ENCODE data around the gene SH3YL1. TPM values are rescaled to one million over a fixed set of nuclear protein-coding genes. Genes with fewer than 3 reads are reported as not detected.
A peak's percentile ranks its signal among the peaks of the same experiment; 100 is the strongest.

The SH3YL1 gene
- total and polyA plus RNA-seq, 2 of the 4 experiments (the other 2 are of a cell fraction): 18.1 to 21.2 TPM

DNA sequence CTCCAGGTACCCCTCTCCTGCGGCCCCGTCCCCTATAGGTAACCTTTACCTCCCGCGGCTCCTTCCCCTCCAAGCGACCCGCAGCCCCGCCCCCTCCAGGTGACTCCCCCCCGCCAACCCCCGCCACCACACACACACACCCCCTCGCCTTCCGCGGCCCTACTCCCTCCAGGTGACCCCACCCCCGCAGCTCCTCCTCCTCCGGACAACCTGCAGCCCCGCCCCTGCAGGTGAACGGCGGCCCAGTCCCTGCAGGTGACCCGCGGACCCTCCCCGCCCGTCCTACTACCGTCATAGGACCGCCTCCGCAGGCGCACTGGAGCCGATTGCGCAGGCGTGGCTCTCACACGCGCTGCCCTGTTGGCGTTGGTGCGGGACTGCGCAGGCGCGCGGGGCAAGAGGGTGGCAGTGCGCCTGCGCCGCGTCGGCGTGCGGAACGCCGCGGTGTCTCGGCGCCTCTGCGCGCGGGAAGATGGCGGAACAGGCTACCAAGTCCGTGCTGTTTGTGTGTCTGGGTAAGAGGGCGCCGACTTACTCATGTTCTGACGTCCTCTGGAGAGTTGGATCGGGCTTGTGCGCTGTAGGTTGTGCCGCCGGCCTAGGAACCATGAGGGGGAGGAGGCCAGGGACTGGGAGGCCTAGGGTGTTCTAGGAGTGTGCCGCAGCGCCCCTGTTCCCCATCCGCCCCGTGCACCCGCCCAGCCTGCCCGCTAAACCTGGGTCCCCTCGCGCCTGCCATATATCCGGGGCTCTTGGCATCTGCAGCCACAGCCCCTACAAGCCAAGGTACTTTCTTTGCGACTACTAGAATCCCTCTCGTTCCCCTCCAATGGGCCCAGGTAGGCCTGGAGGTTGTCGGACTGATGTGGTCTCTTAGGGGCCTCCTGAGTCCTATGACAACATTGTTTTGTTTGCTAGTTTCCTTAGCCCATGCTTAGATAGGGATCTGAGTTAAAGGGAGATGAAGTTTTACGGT lies 949 bp upstream of the SH3YL1 start, which contains the start of gene ACP1:
Gene ACP1, plus strand, starts transcription at position 455 of the 976 bp plus-strand sequence. Its CDS starts 18 bp downstream, at position 473.
- dilution Hi-C loops (cut with HindIII; ENCODE audit: low sequenced_read_pairs, unreplicated experiment): no loop called here
- TF ChIP-seq, protein P1, sequence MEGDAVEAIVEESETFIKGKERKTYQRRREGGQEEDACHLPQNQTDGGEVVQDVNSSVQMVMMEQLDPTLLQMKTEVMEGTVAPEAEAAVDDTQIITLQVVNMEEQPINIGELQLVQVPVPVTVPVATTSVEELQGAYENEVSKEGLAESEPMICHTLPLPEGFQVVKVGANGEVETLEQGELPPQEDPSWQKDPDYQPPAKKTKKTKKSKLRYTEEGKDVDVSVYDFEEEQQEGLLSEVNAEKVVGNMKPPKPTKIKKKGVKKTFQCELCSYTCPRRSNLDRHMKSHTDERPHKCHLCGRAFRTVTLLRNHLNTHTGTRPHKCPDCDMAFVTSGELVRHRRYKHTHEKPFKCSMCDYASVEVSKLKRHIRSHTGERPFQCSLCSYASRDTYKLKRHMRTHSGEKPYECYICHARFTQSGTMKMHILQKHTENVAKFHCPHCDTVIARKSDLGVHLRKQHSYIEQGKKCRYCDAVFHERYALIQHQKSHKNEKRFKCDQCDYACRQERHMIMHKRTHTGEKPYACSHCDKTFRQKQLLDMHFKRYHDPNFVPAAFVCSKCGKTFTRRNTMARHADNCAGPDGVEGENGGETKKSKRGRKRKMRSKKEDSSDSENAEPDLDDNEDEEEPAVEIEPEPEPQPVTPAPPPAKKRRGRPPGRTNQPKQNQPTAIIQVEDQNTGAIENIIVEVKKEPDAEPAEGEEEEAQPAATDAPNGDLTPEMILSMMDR (conservative IDR thresholded peaks at IDR 0.05; ENCODE audit: low read depth, low read length): 0 out of 2 replicates have a peak, but pooled peaks have one; percentile 2
- TF ChIP-seq SMC3 (IDR thresholded peaks at IDR 0.05; ENCODE audit: low read depth, low read length): no peak
- TF ChIP-seq MAFK (IDR thresholded peaks at IDR 0.05; ENCODE audit: low read depth, low read length): no peak
- TF ChIP-seq, protein P2, sequence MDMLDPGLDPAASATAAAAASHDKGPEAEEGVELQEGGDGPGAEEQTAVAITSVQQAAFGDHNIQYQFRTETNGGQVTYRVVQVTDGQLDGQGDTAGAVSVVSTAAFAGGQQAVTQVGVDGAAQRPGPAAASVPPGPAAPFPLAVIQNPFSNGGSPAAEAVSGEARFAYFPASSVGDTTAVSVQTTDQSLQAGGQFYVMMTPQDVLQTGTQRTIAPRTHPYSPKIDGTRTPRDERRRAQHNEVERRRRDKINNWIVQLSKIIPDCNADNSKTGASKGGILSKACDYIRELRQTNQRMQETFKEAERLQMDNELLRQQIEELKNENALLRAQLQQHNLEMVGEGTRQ (IDR thresholded peaks at IDR 0.05; ENCODE audit: low read depth, low read length): peak; percentile 35; the same call in 1 of the 2 replicates
- no peak for TF ChIP-seq FOS (IDR thresholded peaks at IDR 0.05; ENCODE audit: low read depth, low read length)
- no peak for TF ChIP-seq RFX5 (IDR thresholded peaks at IDR 0.05; ENCODE audit: low read depth, low read length)
- no peak for TF ChIP-seq NFE2L2 (IDR thresholded peaks at IDR 0.05; ENCODE audit: low read depth, low read length)
- no peak for TF ChIP-seq CHD1 (IDR thresholded peaks at IDR 0.05; ENCODE audit: low read depth, low read length)
- no peak for TF ChIP-seq RCOR1 (IDR thresholded peaks at IDR 0.05; ENCODE audit: insufficient replicate concordance, low read length)
- TF ChIP-seq, protein P3, sequence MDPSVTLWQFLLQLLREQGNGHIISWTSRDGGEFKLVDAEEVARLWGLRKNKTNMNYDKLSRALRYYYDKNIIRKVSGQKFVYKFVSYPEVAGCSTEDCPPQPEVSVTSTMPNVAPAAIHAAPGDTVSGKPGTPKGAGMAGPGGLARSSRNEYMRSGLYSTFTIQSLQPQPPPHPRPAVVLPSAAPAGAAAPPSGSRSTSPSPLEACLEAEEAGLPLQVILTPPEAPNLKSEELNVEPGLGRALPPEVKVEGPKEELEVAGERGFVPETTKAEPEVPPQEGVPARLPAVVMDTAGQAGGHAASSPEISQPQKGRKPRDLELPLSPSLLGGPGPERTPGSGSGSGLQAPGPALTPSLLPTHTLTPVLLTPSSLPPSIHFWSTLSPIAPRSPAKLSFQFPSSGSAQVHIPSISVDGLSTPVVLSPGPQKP (IDR thresholded peaks at IDR 0.05; ENCODE audit: borderline replicate concordance, low read depth, low read length): no peak
- no peak for TF ChIP-seq RAD21 (IDR thresholded peaks at IDR 0.05; ENCODE audit: low read length)
- TF ChIP-seq POLR2A (IDR thresholded peaks at IDR 0.05; ENCODE audit: low read depth, low read length): peak; percentile 89
- TF ChIP-seq CEBPB (IDR thresholded peaks at IDR 0.05; ENCODE audit: low read depth, low read length): peak; percentile 68

More for the DNA sequence above, 949 bp upstream of the SH3YL1 start, which contains the start of gene ACP1:
- H4K20me1 ChIP-seq (ENCODE audit: insufficient read depth, low read length): peaks cover 27% of the 10 kb centered on the region
- WGBS, 2 experiments (ENCODE audit: extremely low coverage in 2 of 2, insufficient read length in 1 of 2): 0% methylated on average over 21 of the region's 73 CpGs; no CpG with 5 or more reads in 1 of the 2 experiments
- H3K56ac ChIP-seq (ENCODE audit: extremely low read depth, insufficient read depth, low read length): peak within 1 kb of the TSS; percentile 62
- H4K91ac ChIP-seq (ENCODE audit: insufficient read depth, low read depth, low read length): peak within 1 kb of the TSS; percentile 98
- H2BK120ac ChIP-seq (ENCODE audit: low read depth, low read length): no peak within 1 kb of the TSS
- peak within 1 kb of the TSS; percentile 100 for H4K5ac ChIP-seq (ENCODE audit: low read depth, low read length)
- no peak within 1 kb of the TSS for H2BK15ac ChIP-seq (ENCODE audit: low read depth, low read length)
- no peaks in the 10 kb centered on the region; the same call in 1 of the 2 replicates for H3K36me3 ChIP-seq (ENCODE audit: control insufficient read depth, insufficient read depth, low read length)
- no peaks in the 10 kb centered on the region for H3K27me3 ChIP-seq (ENCODE audit: control insufficient read depth, insufficient read depth, low read length)
- H3K4me2 ChIP-seq (ENCODE audit: low read depth, low read length): peak within 1 kb of the TSS; percentile 92
- H2AK9ac ChIP-seq (replicated peaks; ENCODE audit: low read depth, low read length, poor library complexity): peak within 1 kb of the TSS; percentile 92
- H2AFZ ChIP-seq (replicated peaks; ENCODE audit: low read length, poor library complexity): peak within 1 kb of the TSS; percentile 96
- ATAC-seq (ENCODE audit: low read depth): peak; percentile 86
- ChIA-PET CTCF (no interaction called here), POLR2A (ENCODE audit: unreplicated experiment) (interaction anchor here (0.5 kb wide), 1 partner anchor 21 kb away, joined by 3 read pairs; no protein-coding TSS in a partner anchor)
- peaks cover 14 to 39% of the 10 kb centered on the region in 2 experiments for H3K79me1 ChIP-seq (ENCODE audit: low read depth in 1 of 2, low read length in 2 of 2)
- H4K8ac ChIP-seq (ENCODE audit: low read depth in 2 of 2, low read length in 2 of 2): peak within 1 kb of the TSS; percentile 74 to 99
- peak within 1 kb of the TSS; percentile 99 for H3K9ac ChIP-seq (ENCODE audit: low read depth, low read length)
- no TSS peak for BruUV-seq (replicated peaks)
- peaks cover 12% of the 10 kb centered on the region for H3K4me1 ChIP-seq (ENCODE audit: control insufficient read depth, insufficient read depth, low read length)
- in situ Hi-C loops (cut with MboI; ENCODE audit: low sequenced_read_pairs): no loop called here
- no peaks in the 10 kb centered on the region for H3K9me3 ChIP-seq (ENCODE audit: control insufficient read depth, insufficient read depth, low read length)
- peaks cover 3% of the 10 kb centered on the region for H3K9me1 ChIP-seq (ENCODE audit: insufficient read depth, low read length)
- H2AK5ac ChIP-seq (ENCODE audit: low read depth, low read length): peak within 1 kb of the TSS; percentile 59
- peak within 1 kb of the TSS; percentile 97 for H3K4ac ChIP-seq (ENCODE audit: low read depth, low read length)
- peak; percentile 93 for DNase-seq
- peak within 1 kb of the TSS; percentile 95 for H2BK5ac ChIP-seq (ENCODE audit: low read depth, low read length, poor library complexity, severe bottlenecking)
- intact Hi-C loops (cut with micrococcal nuclease): loop anchor here (1.0 to 5.0 kb wide), 2 partner anchors 26 to 413 kb away; partner anchors contain the start of gene TMEM18
- peak within 1 kb of the TSS; percentile 98 for H3K4me3 ChIP-seq (ENCODE audit: insufficient read depth, low read depth, low read length)
- peak within 1 kb of the TSS; percentile 95 for H3K27ac ChIP-seq (ENCODE audit: insufficient read depth, low read length)
- H3K14ac ChIP-seq (replicated peaks; ENCODE audit: low read depth, low read length): peak within 1 kb of the TSS; percentile 99
- peak within 1 kb of the TSS; percentile 96 for H3K23ac ChIP-seq (ENCODE audit: low read depth, low read length)
- H3K18ac ChIP-seq (ENCODE audit: low read depth, low read length): peak within 1 kb of the TSS; percentile 95
- H2BK20ac ChIP-seq (ENCODE audit: low read depth, low read length): no peak within 1 kb of the TSS

Data from IMR-90 (cell line).